Measurements from ENCODE around the gene ATP10B.

- TF ChIP-seq CTCF (IDR thresholded peaks at IDR 0.05) (no peak), POLR2A (IDR thresholded peaks at IDR 0.05) (no peak)
These were observed 55.0 kb downstream of the ATP10B start for GRCh38 chr5:160797020-160797419.
